SK-N-SH (cell line): ENCODE results near the gene PRSS38. TPM values are rescaled to one million over a fixed set of nuclear protein-coding genes. Genes with fewer than 3 reads are reported as not detected.

Experiments
- CTCF ChIA-PET: fragments of 300-600, 350-600 bp; formaldehyde crosslinking; extraction: SDS; loops from one replicate; lab custom pipeline; 2021; lab: Yijun Ruan, JAX
- POLR2A ChIA-PET: fragments of 350-600 bp; sonication (Branson Sonifier 250); formaldehyde crosslinking; extraction: SDS; loops from one replicate; lab custom pipeline; 2020; ENCODE audit warnings: antibody characterized with exemption, inconsistent platforms; lab: Yijun Ruan, JAX
- DNase-seq: peaks from one replicate; pipeline ENCODE4 v3.0.0; 2012
- H2AFZ ChIP-seq: fragments of 200-600 bp; sonication (generic); 2 replicates; pipeline ENCODE4 v1.8.1; 2016; ENCODE audit warnings: antibody characterized with exemption, mild to moderate bottlenecking, low read depth
- H3F3A ChIP-seq: fragments of 200-600 bp; sonication (generic); replicated peaks from 2 replicates; pipeline ENCODE3; 2016; ENCODE audit warnings: antibody characterized with exemption, mild to moderate bottlenecking; ENCODE audit not compliant: insufficient read depth
- H3K27ac ChIP-seq, 2 experiments: fragments of 200-500 bp in 1 of 2; fragments of 200-600 bp in 1 of 2; sonication (Bioruptor generic) in 1 of 2; sonication (generic), shearing (Covaris generic) in 1 of 2; 2 replicates each; pipeline versions ENCODE4 v1.5.1 to v1.6.1; 2014 to 2016; ENCODE audit warnings: low read depth in 2 of 2, inconsistent platforms in 1 of 2, low read length in 1 of 2, mild to moderate bottlenecking in 1 of 2, mixed read lengths in 1 of 2
- H3K27me3 ChIP-seq: fragments of 200-600 bp; sonication (generic), shearing (Covaris generic); 2 replicates; pipeline ENCODE4 v1.6.1; 2016; ENCODE audit warnings: mixed run types; ENCODE audit not compliant: insufficient read depth
- H3K36me3 ChIP-seq, 2 experiments: fragments of 200-500 bp in 1 of 2; fragments of 200-600 bp in 1 of 2; sonication (Bioruptor generic) in 1 of 2; sonication (generic) in 1 of 2; replicated peaks in 1 of 2; 2 replicates each; pipeline versions ENCODE3 to v1.5.1; 2014 to 2016; ENCODE audit warnings: low read length in 1 of 2, mild to moderate bottlenecking in 1 of 2; ENCODE audit not compliant: insufficient read depth in 2 of 2, control insufficient read depth in 1 of 2
- H3K4me1 ChIP-seq, 2 experiments: fragments of 200-500 bp in 1 of 2; fragments of 200-600 bp in 1 of 2; sonication (Bioruptor generic) in 1 of 2; sonication (generic), shearing (Covaris generic) in 1 of 2; 2 replicates each; pipeline versions ENCODE4 v1.5.1 to v1.6.1; 2014 to 2016; ENCODE audit warnings: low read depth in 1 of 2, low read length in 1 of 2, mixed run types in 1 of 2; ENCODE audit not compliant: insufficient read depth in 2 of 2, control insufficient read depth in 1 of 2
- H3K4me2 ChIP-seq: fragments of 200-600 bp; sonication (generic), shearing (Covaris generic); 2 replicates; pipeline ENCODE4 v1.6.1; 2017; ENCODE audit warnings: mixed run types
- H3K4me3 ChIP-seq, 2 experiments: fragments of 200-500 bp in 1 of 2; fragments of 200-600 bp in 1 of 2; sonication (Bioruptor generic) in 1 of 2; sonication (generic), shearing (Covaris generic) in 1 of 2; 2 replicates each; pipeline versions ENCODE4 v1.5.1 to v1.8.1; 2014 to 2016; ENCODE audit warnings: low read depth in 2 of 2, inconsistent platforms in 1 of 2, low read length in 1 of 2, mild to moderate bottlenecking in 1 of 2, mixed read lengths in 1 of 2, moderate library complexity in 1 of 2
- H3K79me2 ChIP-seq: fragments of 200-600 bp; sonication (generic); 2 replicates; pipeline ENCODE4 v1.8.1; 2017; ENCODE audit warnings: mild to moderate bottlenecking; ENCODE audit not compliant: insufficient read depth
- H3K9ac ChIP-seq: fragments of 200-600 bp; sonication (generic); 2 replicates; pipeline ENCODE4 v1.6.1; 2017; ENCODE audit warnings: mixed run types
- H3K9me2 ChIP-seq: fragments of 200-600 bp; sonication (generic); 2 replicates; pipeline ENCODE4 v1.6.1; 2017; ENCODE audit warnings: mixed run types
- H3K9me3 ChIP-seq: fragments of 200-600 bp; sonication (generic); 2 replicates; pipeline ENCODE4 v1.6.1; 2017; ENCODE audit warnings: mixed run types, mild to moderate bottlenecking, moderate library complexity
- H4K20me1 ChIP-seq: fragments of 200-600 bp; sonication (generic); 2 replicates; pipeline ENCODE4 v1.6.1; 2017; ENCODE audit warnings: mild to moderate bottlenecking, mixed run types; ENCODE audit not compliant: insufficient read depth
- CHD2 ChIP-seq: fragments of 150-350 bp; IDR thresholded peaks from 2 replicates; pipeline ENCODE4 v1.6.1; 2018; ENCODE audit warnings: low read length; ENCODE audit not compliant: partially characterized antibody
- ELF1 ChIP-seq: IDR thresholded peaks from 2 replicates; pipeline ENCODE4 v1.4.0; 2012
- EP300 ChIP-seq, 2 experiments: IDR thresholded peaks; 2 replicates each; pipeline versions ENCODE4 v1.4.0 to v1.6.1; 2012; ENCODE audit warnings: borderline replicate concordance in 1 of 2, low read depth in 1 of 2, low read length in 1 of 2
- FOSL2 ChIP-seq: IDR thresholded peaks from 2 replicates; pipeline ENCODE4 v1.4.0; 2012; ENCODE audit warnings: low read depth, mild to moderate bottlenecking, moderate library complexity, borderline replicate concordance
- FOXJ3 ChIP-seq: sonication (generic); formaldehyde crosslinking; IDR thresholded peaks from 2 replicates; pipeline ENCODE4 v1.5.1; 2020; ENCODE audit warnings: mild to moderate bottlenecking, missing genetic modification reagents
- GABPA ChIP-seq: IDR thresholded peaks from 2 replicates; pipeline ENCODE4 v1.4.0; 2012; ENCODE audit warnings: low read depth, mild to moderate bottlenecking
- JUND ChIP-seq: IDR thresholded peaks from 2 replicates; pipeline ENCODE4 v1.4.0; 2012
- MEF2A ChIP-seq: IDR thresholded peaks from 2 replicates; pipeline ENCODE4 v1.4.0; 2012; ENCODE audit warnings: low read depth, borderline replicate concordance
- POLR2AphosphoS5 ChIP-seq: IDR thresholded peaks from 2 replicates; pipeline ENCODE4 v1.6.1; 2012; ENCODE audit warnings: low read depth, low read length
- RCOR1 ChIP-seq: fragments of 150-350 bp; IDR thresholded peaks from 2 replicates; pipeline ENCODE4 v1.6.1; 2017; ENCODE audit warnings: antibody characterized with exemption, low read length
- RXRA ChIP-seq: IDR thresholded peaks from 2 replicates; pipeline ENCODE4 v1.4.0; 2012; ENCODE audit warnings: low read depth, mild to moderate bottlenecking, borderline replicate concordance
- SIN3A ChIP-seq: IDR thresholded peaks from 2 replicates; pipeline ENCODE4 v1.6.1; 2012; ENCODE audit warnings: low read depth, mild to moderate bottlenecking, low read length, moderate library complexity, borderline replicate concordance
- TAF1 ChIP-seq: IDR thresholded peaks from 2 replicates; pipeline ENCODE4 v1.6.1; 2012; ENCODE audit warnings: low read depth, mild to moderate bottlenecking, low read length, moderate library complexity, borderline replicate concordance
- YY1 ChIP-seq: IDR thresholded peaks from 2 replicates; pipeline ENCODE4 v1.4.0; 2012; ENCODE audit warnings: low read depth, mild to moderate bottlenecking
- WGBS: methylation state at CpG from one replicate; pipeline ENCODE4 v1.1.6; 2017; ENCODE audit warnings: low lambda C conversion rate; 5-methylcytosine and 5-hydroxymethylcytosine counted together
- polyA plus RNA-seq, 3 experiments: library from polyadenylated mRNA; depleted of rRNA; stranded (reverse); fragments of >200 nt; gene quantifications; 2 replicates each; pipeline ENCODE4 v1.2.3, GENCODE V29; 2012
- TF ChIP-seq, protein P1 (sequence below): IDR thresholded peaks from 2 replicates; pipeline ENCODE4 v1.4.0; 2012; ENCODE audit warnings: low read depth
- TF ChIP-seq, protein P2 (sequence below): fragments of 150-350 bp; IDR thresholded peaks from 2 replicates; pipeline ENCODE4 v1.6.1; 2016; ENCODE audit warnings: mild to moderate bottlenecking, low read depth, low read length
- TF ChIP-seq, protein P3 (sequence below): IDR thresholded peaks from 2 replicates; pipeline ENCODE4 v1.6.1; 2012; ENCODE audit warnings: mild to moderate bottlenecking, low read depth, low read length, moderate library complexity
- TF ChIP-seq, protein P4 (sequence below): fragments of 150-350 bp; IDR thresholded peaks from 2 replicates; pipeline ENCODE4 v1.6.1; 2017; ENCODE audit warnings: antibody characterized with exemption, low read length, low read depth, borderline replicate concordance
- TF ChIP-seq, protein P5 (sequence below): IDR thresholded peaks from 2 replicates; pipeline ENCODE4; 2012
- TF ChIP-seq, protein P6 (sequence below): fragments of 200-600 bp; sonication (generic); IDR thresholded peaks from 2 replicates; pipeline ENCODE4 v1.6.1; 2017; ENCODE audit warnings: antibody characterized with exemption, mild to moderate bottlenecking, moderate library complexity

PRSS38 gene
- polyA plus RNA-seq, 1 of the 3 experiments (the other 2 are of a cell fraction) = not detected

DNA sequence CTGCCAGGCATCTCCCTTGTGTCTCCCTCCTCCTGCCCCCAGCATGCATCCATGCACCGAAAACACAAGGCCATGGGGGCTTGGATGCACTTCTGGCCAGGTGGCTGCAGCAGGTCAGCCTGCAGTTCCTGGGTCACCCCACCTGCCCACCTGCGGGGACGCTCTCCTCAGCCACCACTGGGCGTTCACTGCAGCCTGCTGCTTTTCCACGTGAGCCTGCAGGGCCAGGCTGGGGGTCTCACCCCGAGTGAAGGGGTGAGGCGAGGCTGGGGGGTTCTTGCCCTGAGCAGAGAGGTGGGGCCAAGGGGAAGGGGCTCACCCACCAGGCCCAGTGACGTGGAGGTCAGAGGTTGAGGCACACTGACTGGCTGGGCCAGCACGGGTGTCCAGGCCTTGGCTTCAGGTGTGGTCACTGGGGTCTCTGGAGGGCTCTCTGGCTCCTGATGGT, 67.6 kb downstream of the PRSS38 start:
- no peaks in the 10 kb centered on the region for H3K27me3 ChIP-seq
- 0 out of 2 replicates have a peak, but pooled peaks cover 3% of the 10 kb centered on the region for H3K9me3 ChIP-seq
- no peaks in the 10 kb centered on the region for H3K79me2 ChIP-seq
- H4K20me1 ChIP-seq = no peaks in the 10 kb centered on the region
- no peak overlapping the region for H3K4me3 ChIP-seq
- no peak overlapping the region for H3K4me2 ChIP-seq
- ChIA-PET CTCF (no interaction called here), POLR2A (no interaction called here)
- TF ChIP-seq, protein P1, sequence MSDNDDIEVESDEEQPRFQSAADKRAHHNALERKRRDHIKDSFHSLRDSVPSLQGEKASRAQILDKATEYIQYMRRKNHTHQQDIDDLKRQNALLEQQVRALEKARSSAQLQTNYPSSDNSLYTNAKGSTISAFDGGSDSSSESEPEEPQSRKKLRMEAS = no peak
- no peak for TF ChIP-seq YY1
- TF ChIP-seq ELF1 = no peak
- TF ChIP-seq, protein P2, sequence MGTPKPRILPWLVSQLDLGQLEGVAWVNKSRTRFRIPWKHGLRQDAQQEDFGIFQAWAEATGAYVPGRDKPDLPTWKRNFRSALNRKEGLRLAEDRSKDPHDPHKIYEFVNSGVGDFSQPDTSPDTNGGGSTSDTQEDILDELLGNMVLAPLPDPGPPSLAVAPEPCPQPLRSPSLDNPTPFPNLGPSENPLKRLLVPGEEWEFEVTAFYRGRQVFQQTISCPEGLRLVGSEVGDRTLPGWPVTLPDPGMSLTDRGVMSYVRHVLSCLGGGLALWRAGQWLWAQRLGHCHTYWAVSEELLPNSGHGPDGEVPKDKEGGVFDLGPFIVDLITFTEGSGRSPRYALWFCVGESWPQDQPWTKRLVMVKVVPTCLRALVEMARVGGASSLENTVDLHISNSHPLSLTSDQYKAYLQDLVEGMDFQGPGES = no peak
- no peak for TF ChIP-seq MEF2A
- TF ChIP-seq, protein P3, sequence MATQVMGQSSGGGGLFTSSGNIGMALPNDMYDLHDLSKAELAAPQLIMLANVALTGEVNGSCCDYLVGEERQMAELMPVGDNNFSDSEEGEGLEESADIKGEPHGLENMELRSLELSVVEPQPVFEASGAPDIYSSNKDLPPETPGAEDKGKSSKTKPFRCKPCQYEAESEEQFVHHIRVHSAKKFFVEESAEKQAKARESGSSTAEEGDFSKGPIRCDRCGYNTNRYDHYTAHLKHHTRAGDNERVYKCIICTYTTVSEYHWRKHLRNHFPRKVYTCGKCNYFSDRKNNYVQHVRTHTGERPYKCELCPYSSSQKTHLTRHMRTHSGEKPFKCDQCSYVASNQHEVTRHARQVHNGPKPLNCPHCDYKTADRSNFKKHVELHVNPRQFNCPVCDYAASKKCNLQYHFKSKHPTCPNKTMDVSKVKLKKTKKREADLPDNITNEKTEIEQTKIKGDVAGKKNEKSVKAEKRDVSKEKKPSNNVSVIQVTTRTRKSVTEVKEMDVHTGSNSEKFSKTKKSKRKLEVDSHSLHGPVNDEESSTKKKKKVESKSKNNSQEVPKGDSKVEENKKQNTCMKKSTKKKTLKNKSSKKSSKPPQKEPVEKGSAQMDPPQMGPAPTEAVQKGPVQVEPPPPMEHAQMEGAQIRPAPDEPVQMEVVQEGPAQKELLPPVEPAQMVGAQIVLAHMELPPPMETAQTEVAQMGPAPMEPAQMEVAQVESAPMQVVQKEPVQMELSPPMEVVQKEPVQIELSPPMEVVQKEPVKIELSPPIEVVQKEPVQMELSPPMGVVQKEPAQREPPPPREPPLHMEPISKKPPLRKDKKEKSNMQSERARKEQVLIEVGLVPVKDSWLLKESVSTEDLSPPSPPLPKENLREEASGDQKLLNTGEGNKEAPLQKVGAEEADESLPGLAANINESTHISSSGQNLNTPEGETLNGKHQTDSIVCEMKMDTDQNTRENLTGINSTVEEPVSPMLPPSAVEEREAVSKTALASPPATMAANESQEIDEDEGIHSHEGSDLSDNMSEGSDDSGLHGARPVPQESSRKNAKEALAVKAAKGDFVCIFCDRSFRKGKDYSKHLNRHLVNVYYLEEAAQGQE = no peak
- TF ChIP-seq TAF1 = no peak
- TF ChIP-seq FOSL2 = no peak
- TF ChIP-seq, protein P4, sequence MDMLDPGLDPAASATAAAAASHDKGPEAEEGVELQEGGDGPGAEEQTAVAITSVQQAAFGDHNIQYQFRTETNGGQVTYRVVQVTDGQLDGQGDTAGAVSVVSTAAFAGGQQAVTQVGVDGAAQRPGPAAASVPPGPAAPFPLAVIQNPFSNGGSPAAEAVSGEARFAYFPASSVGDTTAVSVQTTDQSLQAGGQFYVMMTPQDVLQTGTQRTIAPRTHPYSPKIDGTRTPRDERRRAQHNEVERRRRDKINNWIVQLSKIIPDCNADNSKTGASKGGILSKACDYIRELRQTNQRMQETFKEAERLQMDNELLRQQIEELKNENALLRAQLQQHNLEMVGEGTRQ = no peak
- TF ChIP-seq POLR2AphosphoS5 = no peak
- TF ChIP-seq, protein P5, sequence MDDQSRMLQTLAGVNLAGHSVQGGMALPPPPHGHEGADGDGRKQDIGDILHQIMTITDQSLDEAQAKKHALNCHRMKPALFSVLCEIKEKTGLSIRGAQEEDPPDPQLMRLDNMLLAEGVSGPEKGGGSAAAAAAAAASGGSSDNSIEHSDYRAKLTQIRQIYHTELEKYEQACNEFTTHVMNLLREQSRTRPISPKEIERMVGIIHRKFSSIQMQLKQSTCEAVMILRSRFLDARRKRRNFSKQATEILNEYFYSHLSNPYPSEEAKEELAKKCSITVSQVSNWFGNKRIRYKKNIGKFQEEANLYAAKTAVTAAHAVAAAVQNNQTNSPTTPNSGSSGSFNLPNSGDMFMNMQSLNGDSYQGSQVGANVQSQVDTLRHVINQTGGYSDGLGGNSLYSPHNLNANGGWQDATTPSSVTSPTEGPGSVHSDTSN = no peak
- TF ChIP-seq CHD2 = no peak
- TF ChIP-seq EP300 (IDR thresholded peaks at IDR 0.05; ENCODE audit: borderline replicate concordance in 1 of 2, low read depth in 1 of 2, low read length in 1 of 2) = no peak
- TF ChIP-seq FOXJ3 (CRISPR knock-in tag) = no peak
- TF ChIP-seq RCOR1 = no peak
- TF ChIP-seq RXRA = no peak
- no peak for TF ChIP-seq JUND
- TF ChIP-seq SIN3A = no peak
- TF ChIP-seq, protein P6, sequence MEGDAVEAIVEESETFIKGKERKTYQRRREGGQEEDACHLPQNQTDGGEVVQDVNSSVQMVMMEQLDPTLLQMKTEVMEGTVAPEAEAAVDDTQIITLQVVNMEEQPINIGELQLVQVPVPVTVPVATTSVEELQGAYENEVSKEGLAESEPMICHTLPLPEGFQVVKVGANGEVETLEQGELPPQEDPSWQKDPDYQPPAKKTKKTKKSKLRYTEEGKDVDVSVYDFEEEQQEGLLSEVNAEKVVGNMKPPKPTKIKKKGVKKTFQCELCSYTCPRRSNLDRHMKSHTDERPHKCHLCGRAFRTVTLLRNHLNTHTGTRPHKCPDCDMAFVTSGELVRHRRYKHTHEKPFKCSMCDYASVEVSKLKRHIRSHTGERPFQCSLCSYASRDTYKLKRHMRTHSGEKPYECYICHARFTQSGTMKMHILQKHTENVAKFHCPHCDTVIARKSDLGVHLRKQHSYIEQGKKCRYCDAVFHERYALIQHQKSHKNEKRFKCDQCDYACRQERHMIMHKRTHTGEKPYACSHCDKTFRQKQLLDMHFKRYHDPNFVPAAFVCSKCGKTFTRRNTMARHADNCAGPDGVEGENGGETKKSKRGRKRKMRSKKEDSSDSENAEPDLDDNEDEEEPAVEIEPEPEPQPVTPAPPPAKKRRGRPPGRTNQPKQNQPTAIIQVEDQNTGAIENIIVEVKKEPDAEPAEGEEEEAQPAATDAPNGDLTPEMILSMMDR = no peak
- no peak for TF ChIP-seq GABPA
- DNase-seq = peak; percentile 10
- no peaks in the 10 kb centered on the region; a peak in 1 of 4 replicates for H3K4me1 ChIP-seq
- no peak overlapping the region for H3K9ac ChIP-seq
- H3K27ac ChIP-seq = no peak overlapping the region
- no peaks in the 10 kb centered on the region for H3F3A ChIP-seq
- no peak overlapping the region for H2AFZ ChIP-seq
- no peaks in the 10 kb centered on the region for H3K36me3 ChIP-seq
- 79% methylated on average over 2 of the region's 9 CpGs for WGBS
- no peaks in the 10 kb centered on the region for H3K9me2 ChIP-seq
